Neural progenitor cell (in vitro differentiated cells): Measurements from ENCODE around the gene ZNF419. TPM values are rescaled to one million over a fixed set of nuclear protein-coding genes. Genes with fewer than 3 reads are reported as not detected.
"Not testable (repeated sequence)": the region's sequence is repeated elsewhere in the genome, so short reads cannot be mapped to it uniquely, and the experiment has no call there.

ENCODE experiments used
- DNase-seq: peaks from one replicate; pipeline ENCODE4 v3.0.0-alpha.2; 2016; ENCODE audit warnings: low spot score
- H2AFZ ChIP-seq: fragments of 200-600 bp; sonication (generic); replicated peaks from 2 replicates; pipeline ENCODE4 v1.6.1; 2016; ENCODE audit warnings: antibody characterized with exemption
- H3F3A ChIP-seq: fragments of 200-600 bp; sonication (generic); 2 replicates; pipeline ENCODE4 v1.6.1; 2016; ENCODE audit warnings: antibody characterized with exemption, low read depth
- H3K27ac ChIP-seq: fragments of 200-600 bp; sonication (generic); 2 replicates; pipeline ENCODE4 v1.5.1; 2016; ENCODE audit warnings: mild to moderate bottlenecking
- H3K27me3 ChIP-seq: fragments of 200-600 bp; sonication (generic); 2 replicates; pipeline ENCODE4 v1.6.1; 2016; ENCODE audit warnings: mild to moderate bottlenecking, moderate library complexity
- H3K36me3 ChIP-seq: fragments of 200-600 bp; sonication (generic); 2 replicates; pipeline ENCODE4 v1.5.1; 2016
- H3K4me1 ChIP-seq: fragments of 200-600 bp; sonication (generic); 2 replicates; pipeline ENCODE4 v1.6.1; 2016; ENCODE audit warnings: mixed run types
- H3K4me2 ChIP-seq: fragments of 200-600 bp; sonication (generic); 2 replicates; pipeline ENCODE4 v1.6.1; 2016
- H3K4me3 ChIP-seq: fragments of 200-600 bp; sonication (generic); 2 replicates; pipeline ENCODE4 v1.5.1; 2016
- H3K79me2 ChIP-seq: fragments of 200-600 bp; sonication (generic); 2 replicates; pipeline ENCODE4 v1.6.1; 2016; ENCODE audit warnings: low read depth
- H3K9ac ChIP-seq: fragments of 200-600 bp; sonication (generic); 2 replicates; pipeline ENCODE4 v1.6.1; 2016
- H3K9me3 ChIP-seq: fragments of 200-600 bp; sonication (generic); 2 replicates; pipeline ENCODE4 v1.5.1; 2016; ENCODE audit warnings: low read depth
- H4K20me1 ChIP-seq: fragments of 200-600 bp; sonication (generic); 2 replicates; pipeline ENCODE4 v1.6.1; 2016; ENCODE audit warnings: low read depth
- H3K27ac Mint-ChIP-seq: 3 replicates; pipeline ENCODE4 v1.8.0; 2021; ENCODE audit warnings: mixed read lengths
- H3K27me3 Mint-ChIP-seq: 2 replicates; pipeline ENCODE4 v1.8.0; 2022; ENCODE audit warnings: low read depth, mild to moderate bottlenecking, inconsistent platforms, moderate library complexity, mixed read lengths; ENCODE audit not compliant: insufficient read depth
- H3K36me3 Mint-ChIP-seq: 3 replicates; pipeline ENCODE4 v1.8.0; 2021; ENCODE audit warnings: mixed read lengths
- H3K4me1 Mint-ChIP-seq: 3 replicates; pipeline ENCODE4 v1.8.0; 2021; ENCODE audit warnings: mixed read lengths
- H3K4me3 Mint-ChIP-seq: 3 replicates; pipeline ENCODE4 v1.8.0; 2021; ENCODE audit warnings: mild to moderate bottlenecking, moderate library complexity, mixed read lengths
- H3K9me3 Mint-ChIP-seq: 3 replicates; pipeline ENCODE4 v1.8.0; 2020; ENCODE audit warnings: mixed read lengths
- EZH2phosphoT487 ChIP-seq: fragments of 200-600 bp; sonication (generic); IDR thresholded peaks from 2 replicates; pipeline ENCODE4 v1.6.1; 2017; ENCODE audit warnings: antibody characterized with exemption
- total RNA-seq: library from RNA; depleted of rRNA; stranded (reverse); fragments of >200 nt; gene quantifications from 2 replicates; pipeline ENCODE4 v1.2.3, GENCODE V29; 2015; ENCODE audit warnings: low replicate concordance
- TF ChIP-seq, protein P1 (sequence below): fragments of 200-600 bp; sonication (generic); IDR thresholded peaks from 2 replicates; pipeline ENCODE4 v1.5.1; 2017; ENCODE audit warnings: antibody characterized with exemption, mild to moderate bottlenecking

ZNF419 gene
- total RNA-seq, 1 donor from 2014 or later: 25.6 TPM

DNA sequence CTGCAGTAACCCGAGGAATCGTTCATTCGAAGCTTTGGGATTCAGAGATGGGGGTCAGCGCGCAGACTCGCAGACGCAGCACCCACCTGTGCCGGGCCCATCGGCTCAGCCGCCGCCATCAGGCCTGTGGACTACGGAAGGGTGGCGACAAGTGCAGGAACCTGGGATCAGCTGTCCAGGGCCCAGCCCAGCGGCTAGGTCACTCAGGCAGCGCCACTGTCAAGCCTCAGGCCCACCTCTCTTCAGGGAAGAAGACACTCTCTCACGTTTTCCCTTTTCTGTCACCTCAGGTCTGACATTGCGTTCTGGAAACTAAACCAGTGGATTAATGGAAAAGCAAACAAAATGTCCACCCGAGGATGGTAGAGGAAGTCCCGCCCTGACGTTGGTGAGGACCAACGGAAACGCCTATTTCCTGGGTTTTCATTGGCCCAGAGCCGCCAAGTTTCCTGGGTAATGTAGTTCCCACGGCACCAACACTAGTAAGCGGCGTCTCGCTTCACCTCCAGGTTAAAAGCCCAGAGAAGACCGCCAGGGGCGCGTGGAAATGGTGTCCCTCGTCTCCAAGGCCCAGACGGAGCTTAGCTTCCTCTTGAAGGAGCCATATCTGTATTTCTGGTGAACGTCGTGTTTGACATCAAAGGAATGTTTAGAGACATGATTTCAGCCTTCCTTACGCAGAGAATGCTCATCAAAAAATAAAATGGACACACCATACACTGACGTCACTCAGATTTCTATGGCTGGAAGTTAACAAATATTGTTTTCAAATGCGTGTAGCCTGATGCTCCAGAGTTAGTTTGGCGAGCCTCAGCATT lies 10.2 kb upstream of the ZNF419 start, which contains the start of gene ZNF772:
TSS of gene ZNF772 (minus strand) at position 376 of the 818 bp plus-strand sequence. CDS start at position 119, 257 bp downstream.
- peak within 1 kb of the TSS; percentile 60 for H3K9ac ChIP-seq
- H3K9me3 Mint-ChIP-seq: peaks cover 73% of the 10 kb centered on the region

DNA sequence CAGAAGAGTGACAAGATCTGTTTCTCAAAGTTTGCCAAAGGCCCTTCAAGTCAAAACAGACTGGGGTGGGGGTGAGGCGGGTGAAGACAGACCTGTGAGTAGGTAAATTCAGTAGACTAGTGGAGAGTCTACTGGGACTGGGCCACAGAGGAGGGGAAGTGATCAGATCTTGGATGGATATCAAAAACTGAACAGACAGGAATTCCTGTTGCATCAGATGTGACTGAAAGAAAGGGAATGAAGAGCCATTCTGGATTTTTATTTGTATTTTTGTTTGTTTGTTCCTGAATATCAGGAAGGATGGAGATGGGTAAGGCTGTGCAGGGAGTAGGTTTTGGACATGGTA lies 722 bp downstream of the ZNF419 start:
- not testable (repeated sequence) for H3F3A ChIP-seq, H3K27me3 ChIP-seq, H3K36me3 ChIP-seq, H3K9me3 ChIP-seq, H2AFZ ChIP-seq, H4K20me1 ChIP-seq, H3K27ac Mint-ChIP-seq, H3K9ac ChIP-seq, H3K27ac ChIP-seq, DNase-seq, H3K27me3 Mint-ChIP-seq, H3K4me1 ChIP-seq
- peak overlapping the region; percentile 76 for H3K4me2 ChIP-seq
- Mint-ChIP-seq H3K4me1 (peaks cover 12% of the 10 kb centered on the region), H3K9me3 (peaks cover 55% of the 10 kb centered on the region), H3K36me3 (peaks cover 45% of the 10 kb centered on the region), H3K4me3 (peak overlapping the region; percentile 84)
- H3K79me2 ChIP-seq: peaks cover 17% of the 10 kb centered on the region
- H3K4me3 ChIP-seq: peak overlapping the region; percentile 41

More for the DNA sequence above, 10.2 kb upstream of the ZNF419 start, which contains the start of gene ZNF772:
- no peak for TF ChIP-seq EZH2phosphoT487
- TF ChIP-seq, protein P1, sequence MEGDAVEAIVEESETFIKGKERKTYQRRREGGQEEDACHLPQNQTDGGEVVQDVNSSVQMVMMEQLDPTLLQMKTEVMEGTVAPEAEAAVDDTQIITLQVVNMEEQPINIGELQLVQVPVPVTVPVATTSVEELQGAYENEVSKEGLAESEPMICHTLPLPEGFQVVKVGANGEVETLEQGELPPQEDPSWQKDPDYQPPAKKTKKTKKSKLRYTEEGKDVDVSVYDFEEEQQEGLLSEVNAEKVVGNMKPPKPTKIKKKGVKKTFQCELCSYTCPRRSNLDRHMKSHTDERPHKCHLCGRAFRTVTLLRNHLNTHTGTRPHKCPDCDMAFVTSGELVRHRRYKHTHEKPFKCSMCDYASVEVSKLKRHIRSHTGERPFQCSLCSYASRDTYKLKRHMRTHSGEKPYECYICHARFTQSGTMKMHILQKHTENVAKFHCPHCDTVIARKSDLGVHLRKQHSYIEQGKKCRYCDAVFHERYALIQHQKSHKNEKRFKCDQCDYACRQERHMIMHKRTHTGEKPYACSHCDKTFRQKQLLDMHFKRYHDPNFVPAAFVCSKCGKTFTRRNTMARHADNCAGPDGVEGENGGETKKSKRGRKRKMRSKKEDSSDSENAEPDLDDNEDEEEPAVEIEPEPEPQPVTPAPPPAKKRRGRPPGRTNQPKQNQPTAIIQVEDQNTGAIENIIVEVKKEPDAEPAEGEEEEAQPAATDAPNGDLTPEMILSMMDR: peak; percentile 45
- Mint-ChIP-seq H3K27ac (peak within 1 kb of the TSS; percentile 82), H3K4me1 (no peaks in the 10 kb centered on the region), H3K4me3 (peak within 1 kb of the TSS; percentile 92), H3K27me3 (peaks cover 5% of the 10 kb centered on the region), H3K36me3 (peaks cover 44% of the 10 kb centered on the region)
- peaks cover 28% of the 10 kb centered on the region for H3K79me2 ChIP-seq
- H3K4me3 ChIP-seq: peak within 1 kb of the TSS; percentile 82
- peaks cover 23% of the 10 kb centered on the region for H3K27me3 ChIP-seq
- H3K4me1 ChIP-seq: no peaks in the 10 kb centered on the region
- no peak within 1 kb of the TSS for H3K27ac ChIP-seq
- H3K9me3 ChIP-seq: peaks cover 22% of the 10 kb centered on the region
- peaks cover 7% of the 10 kb centered on the region for H3F3A ChIP-seq
- peak; percentile 94 for DNase-seq
- H4K20me1 ChIP-seq: no peaks in the 10 kb centered on the region
- peaks cover 45% of the 10 kb centered on the region for H3K36me3 ChIP-seq
- H3K4me2 ChIP-seq: peak within 1 kb of the TSS; percentile 85
- peak within 1 kb of the TSS; percentile 99 for H2AFZ ChIP-seq

DNA sequence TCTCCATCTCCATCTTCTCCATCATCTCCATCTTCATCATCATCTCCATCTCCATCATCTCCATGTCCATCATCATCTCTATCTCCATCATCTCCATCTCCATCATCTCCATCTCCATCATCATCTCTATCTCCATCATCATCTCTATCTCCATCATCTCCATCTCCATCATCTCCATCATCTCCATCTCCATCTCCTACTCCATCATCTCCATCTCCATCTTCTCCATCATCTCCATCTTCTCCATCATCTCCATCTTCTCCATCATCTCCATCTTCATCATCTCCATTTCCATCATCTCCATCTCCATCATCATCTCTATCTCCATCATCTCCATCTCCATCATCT lies 11.8 kb downstream of the ZNF419 start:
- not testable (repeated sequence) for H3K9me3 ChIP-seq, H3K27me3 ChIP-seq, H3K4me1 Mint-ChIP-seq, H3K27me3 Mint-ChIP-seq, H3K27ac Mint-ChIP-seq, H4K20me1 ChIP-seq, H3K27ac ChIP-seq, H3K4me1 ChIP-seq, H3K36me3 ChIP-seq, DNase-seq, H3F3A ChIP-seq, H3K9ac ChIP-seq
- Histone ChIP-seq H2AFZ (peak overlapping the region; percentile 55), H3K4me2 (peak overlapping the region; percentile 69), H3K4me3 (peak overlapping the region; percentile 84), H3K79me2 (peaks cover 28% of the 10 kb centered on the region)
- Mint-ChIP-seq H3K36me3 (peaks cover 53% of the 10 kb centered on the region), H3K9me3 (peaks cover 59% of the 10 kb centered on the region), H3K4me3 (peak overlapping the region; percentile 84)

DNA sequence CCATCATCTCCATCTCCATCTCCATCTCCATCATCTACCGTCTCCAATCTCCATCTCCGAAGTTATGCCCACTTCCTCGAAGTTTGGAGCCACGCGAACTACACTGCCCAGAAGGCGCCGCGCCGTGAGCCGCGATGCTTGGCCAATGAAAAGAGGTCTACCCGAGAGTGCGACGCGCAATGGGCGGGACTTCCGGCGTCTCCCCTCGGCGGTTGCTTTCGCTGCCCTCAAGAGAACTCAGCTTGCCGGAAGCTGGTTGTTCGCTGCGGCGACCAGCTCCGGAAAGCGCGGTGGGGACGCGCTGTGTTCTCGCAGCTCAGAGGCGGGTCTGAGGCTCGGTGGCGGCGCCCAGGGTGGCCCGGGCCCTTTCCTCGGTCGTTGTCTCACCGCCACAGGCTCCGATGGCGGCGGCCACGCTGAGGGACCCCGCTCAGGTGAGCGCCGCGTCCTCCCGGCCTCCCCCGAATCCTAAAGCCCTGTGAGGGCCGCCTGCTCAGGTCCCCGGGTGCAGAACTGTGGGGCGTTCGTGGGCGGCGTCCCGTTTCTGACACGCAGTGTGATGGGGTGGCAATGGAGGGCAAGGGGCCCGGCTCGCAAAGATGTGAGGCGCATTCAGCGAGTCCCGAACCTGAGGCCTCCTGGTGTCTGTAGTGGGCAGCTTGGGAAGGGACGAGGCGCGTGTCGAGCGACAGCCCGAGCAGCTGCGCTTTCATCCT lies 12.3 kb downstream of the ZNF419 start, which contains the start of gene ZNF773:
TSS of gene ZNF773 (plus strand) at position 259 of the 716 bp plus-strand sequence. CDS start at position 402, 143 bp downstream.
- not testable (repeated sequence) for H3K27me3 Mint-ChIP-seq, H3K9me3 ChIP-seq, H3K36me3 ChIP-seq, H4K20me1 ChIP-seq, H3K27me3 ChIP-seq, H3K4me1 Mint-ChIP-seq, H3K27ac ChIP-seq, H3K4me1 ChIP-seq, H3F3A ChIP-seq, H3K27ac Mint-ChIP-seq
- DNase-seq: peak; percentile 98
- Histone ChIP-seq H3K4me3 (peak within 1 kb of the TSS; percentile 84), H3K9ac (peak within 1 kb of the TSS; percentile 80), H3K4me2 (peak within 1 kb of the TSS; percentile 87), H2AFZ (peak within 1 kb of the TSS; percentile 79), H3K79me2 (peaks cover 28% of the 10 kb centered on the region)
- H3K36me3 Mint-ChIP-seq: peaks cover 51% of the 10 kb centered on the region
- peak within 1 kb of the TSS; percentile 84 for H3K4me3 Mint-ChIP-seq
- peaks cover 55% of the 10 kb centered on the region for H3K9me3 Mint-ChIP-seq

DNA sequence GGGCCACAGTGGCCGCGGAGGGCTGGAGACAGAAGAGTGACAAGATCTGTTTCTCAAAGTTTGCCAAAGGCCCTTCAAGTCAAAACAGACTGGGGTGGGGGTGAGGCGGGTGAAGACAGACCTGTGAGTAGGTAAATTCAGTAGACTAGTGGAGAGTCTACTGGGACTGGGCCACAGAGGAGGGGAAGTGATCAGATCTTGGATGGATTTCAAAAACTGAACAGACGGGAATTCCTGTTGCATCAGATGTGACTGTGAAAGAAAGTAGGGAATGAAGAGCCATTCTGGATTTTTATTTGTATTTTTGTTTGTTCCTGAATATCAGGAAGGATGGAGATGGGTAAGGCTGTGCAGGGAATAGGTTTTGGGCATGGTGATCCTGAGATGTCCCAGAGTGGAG lies 12.8 kb downstream of the ZNF419 start:
- H3K27me3 ChIP-seq, H3K4me1 Mint-ChIP-seq, H2AFZ ChIP-seq, H3K9ac ChIP-seq, H3K27ac ChIP-seq, H3K27ac Mint-ChIP-seq, H4K20me1 ChIP-seq, H3F3A ChIP-seq, DNase-seq, H3K27me3 Mint-ChIP-seq, H3K4me1 ChIP-seq, H3K9me3 ChIP-seq, H3K36me3 ChIP-seq: not testable (repeated sequence)
- H3K4me3 Mint-ChIP-seq: peak overlapping the region; percentile 84
- H3K9me3 Mint-ChIP-seq: peaks cover 54% of the 10 kb centered on the region
- Histone ChIP-seq H3K79me2 (peaks cover 28% of the 10 kb centered on the region), H3K4me3 (peak overlapping the region; percentile 84), H3K4me2 (peak overlapping the region; percentile 87)
- H3K36me3 Mint-ChIP-seq: peaks cover 51% of the 10 kb centered on the region
